GM21528 (cell line): ENCODE results near the gene AQP5.

Source experiments
- ATAC-seq: cut with Tn5 transposase; IDR thresholded peaks from one replicate; pipeline ENCODE4 v1.9.1; 2021; ENCODE audit warnings: mild to moderate bottlenecking, moderate library complexity; ENCODE audit not compliant: unreplicated experiment, low FRiP score

The AQP5 gene

DNA sequence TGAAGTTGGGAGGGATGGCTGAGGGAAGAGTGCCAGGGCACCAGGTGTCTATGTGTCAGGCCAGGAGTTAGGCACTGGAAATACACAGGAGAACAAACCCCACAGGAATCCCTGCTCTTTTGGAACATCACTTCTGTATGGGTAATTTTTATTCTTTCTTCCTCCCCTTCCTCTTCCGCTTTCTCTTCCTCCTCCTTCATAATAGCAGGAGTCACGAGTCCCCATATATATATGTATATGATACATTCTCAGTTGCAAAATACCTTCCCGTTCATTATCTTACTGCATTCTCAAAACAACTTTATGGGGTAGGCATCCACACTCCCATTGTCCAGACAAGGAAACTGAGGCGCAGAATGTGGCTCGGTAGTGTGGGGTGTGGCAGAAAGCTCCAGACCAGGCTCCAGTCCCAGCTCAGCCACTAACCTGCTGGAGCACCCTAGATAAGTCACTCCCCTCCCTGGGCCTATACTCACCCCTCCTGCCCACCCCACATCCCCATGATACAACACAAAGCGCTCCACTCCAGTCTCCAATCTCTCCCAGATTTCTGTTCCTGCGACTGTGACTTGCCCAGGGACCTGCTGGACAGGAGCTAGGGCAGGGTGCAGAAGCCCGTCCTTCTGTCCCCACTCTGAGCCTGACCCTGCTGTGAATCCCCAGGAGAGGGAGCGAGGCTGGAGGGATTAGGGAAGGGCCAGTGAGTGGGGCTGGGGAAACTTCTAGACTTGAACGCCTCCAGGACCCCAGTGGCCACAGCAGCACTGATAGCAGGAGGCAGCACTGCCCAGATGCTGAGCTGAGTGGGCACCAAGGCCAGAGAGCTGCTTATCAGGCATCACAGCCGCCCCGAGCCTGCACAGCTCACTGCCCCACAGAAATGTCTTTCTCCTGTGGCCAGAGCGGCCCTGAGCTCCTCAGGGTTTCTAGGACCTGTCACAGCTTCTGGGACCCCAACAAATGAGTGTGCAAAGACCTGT, 12.5 kb upstream of the AQP5 start:
- ATAC-seq = no peak

DNA sequence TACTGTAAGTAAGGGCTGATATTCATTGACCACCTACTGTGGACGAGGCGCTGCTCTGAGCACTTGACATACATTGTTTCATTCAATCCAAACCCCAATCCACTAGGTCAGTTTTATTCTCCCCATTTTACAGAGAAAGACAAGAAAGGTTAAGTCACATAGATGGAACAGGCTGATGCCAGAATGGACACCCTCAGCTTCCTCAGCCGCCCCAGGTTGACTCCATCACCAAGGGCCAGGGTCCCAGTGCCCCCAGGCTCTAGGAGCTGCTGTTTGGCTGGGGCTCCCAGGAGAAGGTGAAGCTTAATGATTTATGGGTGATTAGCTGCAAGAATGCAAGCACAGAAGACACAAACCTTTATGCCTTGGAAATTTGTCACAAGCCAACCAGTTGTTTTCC, 11.8 kb upstream of the AQP5 start:
- ATAC-seq = no peak

DNA sequence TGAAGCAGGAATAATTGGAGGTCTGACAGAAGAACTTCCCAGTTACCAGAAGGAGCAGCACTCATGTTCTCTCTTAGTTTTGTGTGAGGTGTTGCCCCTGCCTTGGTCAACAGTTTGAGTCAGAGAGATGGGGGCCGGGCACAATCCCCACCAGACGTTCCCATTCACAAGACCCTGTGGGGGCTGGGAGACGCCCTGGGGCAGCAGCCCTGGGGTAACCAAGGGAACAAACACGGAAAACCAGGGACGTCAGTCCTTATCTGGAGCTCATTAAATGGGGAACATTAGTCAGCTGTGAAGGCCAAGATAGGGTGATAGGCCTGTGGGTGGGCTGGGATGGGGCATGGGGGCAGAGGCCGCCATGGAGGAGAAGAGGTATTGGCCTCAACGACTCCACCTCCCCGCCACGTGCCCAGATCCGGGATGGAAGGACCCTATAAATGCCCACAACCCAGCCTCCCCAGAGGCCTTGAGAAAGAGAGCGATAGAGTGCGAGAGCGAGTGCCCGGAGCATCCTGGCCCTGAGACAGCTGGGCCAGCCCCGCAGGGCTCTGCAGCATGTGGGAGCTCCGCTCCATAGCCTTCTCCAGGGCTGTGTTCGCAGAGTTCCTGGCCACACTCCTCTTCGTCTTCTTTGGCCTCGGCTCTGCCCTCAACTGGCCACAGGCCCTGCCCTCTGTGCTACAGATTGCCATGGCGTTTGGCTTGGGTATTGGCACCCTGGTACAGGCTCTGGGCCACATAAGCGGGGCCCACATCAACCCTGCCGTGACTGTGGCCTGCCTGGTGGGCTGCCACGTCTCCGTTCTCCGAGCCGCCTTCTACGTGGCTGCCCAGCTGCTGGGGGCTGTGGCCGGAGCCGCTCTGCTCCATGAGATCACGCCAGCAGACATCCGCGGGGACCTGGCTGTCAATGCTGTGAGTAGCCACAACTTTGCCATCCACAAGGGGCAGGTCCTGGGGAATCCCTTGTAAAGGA, 11.1 kb upstream of the AQP5 start, which contains the start of gene AQP2:
AQP2 (plus strand) TSS at position 465 of the 979 bp plus-strand sequence; CDS start at position 559, 94 bp downstream.
- no peak for ATAC-seq

DNA sequence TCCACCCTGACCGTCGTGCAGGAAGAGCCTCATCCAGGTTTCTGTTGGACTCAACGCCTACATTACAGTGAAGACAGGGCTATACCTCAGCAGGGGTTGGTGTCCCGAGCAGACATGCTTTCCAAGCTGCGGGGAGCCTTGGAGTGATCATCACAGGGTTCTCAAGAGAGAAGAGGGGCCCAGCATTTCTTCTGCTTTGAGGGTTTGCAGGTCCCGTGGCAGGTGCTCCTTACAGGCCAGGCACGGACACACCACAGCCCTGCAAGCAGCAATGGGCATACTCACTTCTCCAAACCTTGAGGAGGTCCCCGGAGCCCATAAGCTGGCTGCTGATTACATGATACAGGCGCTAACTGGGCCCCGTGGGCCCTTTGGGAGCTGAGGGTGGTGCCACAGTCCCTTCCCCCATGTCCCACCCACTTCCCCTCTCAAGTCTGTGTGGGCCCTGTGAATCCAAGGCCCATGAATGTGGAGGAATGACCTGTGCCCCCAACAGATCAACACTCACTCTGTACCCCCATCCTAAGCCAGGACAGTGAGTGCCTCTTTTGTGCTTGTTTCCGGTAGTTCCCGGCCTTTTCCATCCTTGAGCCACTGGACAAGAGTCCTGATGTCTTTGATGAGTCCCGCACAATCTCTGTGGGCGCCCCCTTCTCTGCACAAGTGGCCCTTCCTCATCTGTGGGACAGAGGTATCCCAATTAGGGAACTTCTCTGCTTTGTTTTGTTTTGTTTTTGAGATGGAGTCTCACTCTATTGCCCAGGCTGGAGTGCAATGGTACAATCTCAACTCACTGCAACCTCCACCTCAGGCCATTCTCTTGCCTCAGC, 10.0 kb upstream of the AQP5 start:
- ATAC-seq = no peak

DNA sequence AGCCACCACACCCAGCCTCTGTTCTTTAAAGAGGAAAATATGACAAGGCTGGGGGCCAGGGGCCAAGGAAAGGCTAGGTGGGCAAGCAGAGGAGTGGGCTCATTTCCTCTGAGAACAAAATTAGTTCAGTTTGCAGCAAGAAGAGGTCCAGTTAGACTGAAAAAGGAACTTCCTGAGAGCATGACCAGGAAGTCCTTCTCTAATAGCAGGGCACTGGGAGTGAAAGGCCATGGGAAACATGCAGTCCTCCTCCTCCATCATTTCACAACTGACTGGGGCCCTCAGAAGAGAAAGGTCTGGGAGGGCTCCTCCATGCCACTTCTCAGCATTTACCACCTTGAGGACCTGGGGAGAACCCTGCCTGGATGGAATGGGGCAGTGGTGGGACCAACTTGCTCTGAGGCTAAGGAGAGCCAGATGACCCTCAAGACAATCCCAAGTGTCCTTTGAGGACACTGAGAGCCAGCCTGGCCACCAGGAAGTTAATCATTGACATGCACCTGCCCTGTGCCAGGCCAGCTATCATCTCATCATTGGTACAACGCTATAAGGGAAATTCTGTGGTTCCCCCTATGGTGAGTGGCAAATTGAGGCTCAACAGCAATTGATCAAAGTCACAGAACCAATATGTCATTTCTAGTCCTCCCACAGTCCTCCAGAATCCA, 9.1 kb upstream of the AQP5 start:
- ATAC-seq = no peak

DNA sequence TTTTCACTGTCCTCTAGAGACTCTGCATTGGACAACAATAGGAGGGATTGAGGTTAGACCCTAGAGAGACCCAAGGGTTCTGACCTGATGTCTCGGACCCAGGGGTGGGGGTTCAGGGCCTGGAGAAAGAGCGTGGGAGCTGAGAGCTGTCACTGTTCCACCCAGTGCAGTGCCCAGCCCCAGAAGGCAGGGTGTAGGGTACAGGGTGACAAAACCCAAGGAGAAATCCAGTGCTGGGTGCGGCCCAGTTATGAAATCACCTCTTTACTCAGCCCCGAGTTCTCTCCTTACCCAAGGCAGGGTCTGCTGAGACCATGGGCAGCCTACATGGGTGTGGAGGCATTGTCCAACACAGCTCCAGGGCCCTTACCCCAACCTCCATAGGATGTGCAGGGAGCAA, 8.5 kb upstream of the AQP5 start:
- ATAC-seq = no peak

DNA sequence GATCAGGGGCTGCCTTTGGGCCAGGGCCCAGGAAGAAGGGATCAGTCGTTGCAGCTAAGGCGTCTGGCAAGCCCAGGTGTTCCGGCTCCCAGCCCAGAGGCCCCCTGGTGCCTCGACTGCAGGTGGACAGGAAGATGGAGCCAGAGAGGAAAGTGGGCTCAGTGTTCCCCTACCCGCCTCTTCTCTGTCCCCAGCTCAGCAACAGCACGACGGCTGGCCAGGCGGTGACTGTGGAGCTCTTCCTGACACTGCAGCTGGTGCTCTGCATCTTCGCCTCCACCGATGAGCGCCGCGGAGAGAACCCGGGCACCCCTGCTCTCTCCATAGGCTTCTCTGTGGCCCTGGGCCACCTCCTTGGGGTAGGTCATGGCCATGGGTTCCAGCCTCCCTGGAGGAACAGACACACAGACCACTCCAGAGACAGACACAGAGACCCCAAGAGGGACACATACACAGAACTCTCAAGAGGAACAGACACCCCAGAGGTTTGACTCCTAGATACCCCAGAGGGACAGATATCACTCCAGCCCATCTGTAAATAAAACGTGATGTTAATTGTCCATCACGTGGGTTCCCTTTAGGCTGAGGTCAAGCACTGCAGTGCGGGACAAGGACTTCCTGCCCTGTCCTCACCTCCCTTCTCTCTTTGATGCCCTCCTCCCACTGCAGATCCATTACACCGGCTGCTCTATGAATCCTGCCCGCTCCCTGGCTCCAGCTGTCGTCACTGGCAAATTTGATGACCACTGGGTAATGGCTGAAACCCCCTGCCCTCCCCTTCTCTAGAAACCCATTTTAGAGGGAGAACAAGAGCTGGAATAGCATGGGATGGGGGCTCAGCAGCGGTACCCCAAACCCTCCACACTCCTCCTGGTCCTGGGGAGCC, 7.5 kb upstream of the AQP5 start:
- no peak for ATAC-seq

DNA sequence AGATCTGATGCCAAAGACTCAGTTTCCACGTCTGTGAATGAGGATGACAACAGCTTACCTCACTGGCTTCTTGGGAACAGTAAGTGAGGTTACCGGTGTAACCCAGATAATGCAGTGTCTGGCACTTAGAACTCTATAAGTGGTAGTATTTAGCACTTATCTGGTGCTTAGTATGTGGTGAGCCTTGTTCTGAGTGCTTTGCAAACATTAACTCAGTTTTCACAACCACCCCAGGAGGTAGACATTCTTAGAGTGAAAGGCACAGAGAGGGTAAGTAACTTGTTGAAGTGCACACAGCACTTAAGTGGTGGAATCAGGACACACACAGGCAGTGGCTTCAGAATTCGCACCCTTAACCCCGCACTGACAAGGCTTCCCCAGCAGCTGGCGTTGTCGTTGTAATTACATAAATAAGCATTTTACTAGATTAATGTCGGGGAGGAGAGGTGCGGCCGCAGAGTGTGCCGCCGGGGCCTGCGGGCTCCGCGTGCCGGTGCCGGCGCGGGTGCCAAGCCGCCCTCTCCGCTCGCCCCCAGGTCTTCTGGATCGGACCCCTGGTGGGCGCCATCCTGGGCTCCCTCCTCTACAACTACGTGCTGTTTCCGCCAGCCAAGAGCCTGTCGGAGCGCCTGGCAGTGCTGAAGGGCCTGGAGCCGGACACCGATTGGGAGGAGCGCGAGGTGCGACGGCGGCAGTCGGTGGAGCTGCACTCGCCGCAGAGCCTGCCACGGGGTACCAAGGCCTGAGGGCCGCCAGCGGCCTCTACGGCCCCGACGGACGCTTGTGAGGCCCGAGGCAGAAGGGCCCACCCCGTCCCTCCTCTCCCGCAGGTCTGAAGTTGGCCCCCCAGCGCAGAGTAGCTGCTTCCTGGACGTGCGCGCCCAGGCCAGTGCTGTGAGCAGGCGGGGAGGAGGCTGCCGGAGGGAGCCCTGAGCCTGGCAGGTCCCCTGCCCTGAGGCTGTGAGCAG, 6.5 kb upstream of the AQP5 start:
- no peak for ATAC-seq

DNA sequence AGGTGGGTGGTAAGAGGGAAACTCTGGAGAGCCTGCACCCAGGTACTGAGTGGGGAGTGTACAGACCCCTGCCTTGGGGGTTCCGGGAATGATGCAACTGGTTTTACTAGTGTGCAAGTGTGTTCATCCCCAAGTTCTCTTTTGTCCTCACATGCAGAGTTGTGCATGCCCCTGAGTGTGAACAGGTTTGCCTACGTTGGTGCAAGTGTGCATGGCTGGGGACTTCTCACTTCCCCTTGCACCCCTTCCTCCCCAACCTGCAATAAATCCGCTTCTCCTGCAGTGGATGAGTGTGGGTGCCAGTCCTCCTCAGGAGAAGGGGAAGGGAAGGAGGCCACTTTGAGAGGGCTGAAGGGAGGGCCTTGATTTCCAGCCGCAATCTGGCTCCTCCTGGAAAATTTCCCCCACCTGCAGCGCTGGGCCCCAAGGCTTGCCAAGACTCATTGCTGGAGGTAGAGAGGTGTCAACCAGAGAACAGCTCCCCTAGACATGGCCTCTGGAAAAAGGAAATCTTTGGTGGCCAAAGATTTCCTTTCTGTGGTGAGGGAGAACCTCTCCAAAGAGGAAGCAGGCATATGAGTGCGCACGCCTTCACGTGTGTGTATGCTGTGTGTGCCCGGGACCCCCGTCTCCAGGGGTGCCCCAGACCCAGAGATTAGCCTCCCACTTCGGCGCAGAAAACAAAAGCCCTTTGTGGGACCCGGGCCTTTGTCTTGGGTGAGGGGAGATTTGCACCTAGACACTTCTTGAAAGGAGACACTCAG, 5.6 kb upstream of the AQP5 start:
- ATAC-seq = no peak

DNA sequence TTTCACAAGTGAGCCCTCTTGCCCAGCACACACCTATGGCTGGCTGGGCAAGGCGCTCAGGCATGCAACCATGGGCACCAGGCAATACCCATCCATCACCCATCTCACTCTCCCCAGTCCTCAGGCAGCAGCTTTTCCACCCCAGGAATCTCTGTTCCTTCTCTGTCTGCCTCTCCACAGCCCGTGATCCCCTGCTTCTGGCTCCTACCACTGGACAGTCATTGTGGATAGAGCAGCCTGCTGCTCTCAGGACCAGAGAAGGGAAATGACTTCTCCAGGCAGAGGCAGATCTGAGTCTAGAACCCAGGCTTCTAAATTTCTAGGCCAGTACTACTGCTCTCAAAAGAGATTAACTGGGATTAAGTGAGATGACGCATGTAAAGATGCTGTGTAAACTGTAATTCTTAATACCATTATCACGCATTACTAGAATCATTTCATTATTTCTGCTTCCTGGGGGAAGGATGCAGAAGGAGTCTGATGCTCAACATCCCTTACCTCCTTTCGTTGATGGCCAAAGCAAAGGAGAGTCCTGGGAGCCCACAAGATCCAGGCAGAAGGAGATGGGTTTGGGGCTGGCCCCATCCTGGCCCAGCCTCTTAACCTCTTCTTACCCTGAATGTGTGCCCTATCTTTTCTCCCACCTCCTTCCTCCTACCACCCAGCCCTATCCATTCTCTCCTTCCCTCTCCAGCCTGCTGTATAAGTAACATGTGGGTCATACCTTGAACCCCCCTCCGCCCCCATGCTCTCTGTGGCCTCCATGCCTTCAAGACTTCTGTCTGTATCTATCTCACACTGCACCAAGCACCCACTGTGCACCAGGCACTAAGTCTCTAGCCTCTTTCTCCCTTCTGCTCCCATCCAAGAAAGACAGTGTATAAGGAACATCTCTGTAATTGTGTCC, 4.8 kb upstream of the AQP5 start:
- no peak for ATAC-seq

DNA sequence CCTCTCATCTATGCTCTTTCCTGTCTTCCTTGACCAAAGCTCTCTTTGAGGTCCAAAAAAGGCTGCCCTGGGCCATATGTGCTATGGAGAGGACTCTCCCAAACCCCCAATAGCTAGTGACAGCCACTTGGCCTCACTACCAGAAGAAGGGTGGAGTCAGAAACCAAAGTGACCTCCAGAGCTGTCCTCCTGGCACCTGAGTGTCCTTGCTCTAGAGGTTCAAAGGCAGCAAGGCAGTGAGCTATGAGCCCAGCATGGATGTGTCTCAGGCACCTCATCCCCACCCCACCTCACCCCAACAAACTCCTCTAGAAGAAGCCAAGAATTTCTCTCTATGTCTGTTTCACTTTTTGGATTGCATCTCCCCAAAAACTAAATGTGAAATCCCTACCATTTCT, 4.1 kb upstream of the AQP5 start:
- ATAC-seq = no peak

DNA sequence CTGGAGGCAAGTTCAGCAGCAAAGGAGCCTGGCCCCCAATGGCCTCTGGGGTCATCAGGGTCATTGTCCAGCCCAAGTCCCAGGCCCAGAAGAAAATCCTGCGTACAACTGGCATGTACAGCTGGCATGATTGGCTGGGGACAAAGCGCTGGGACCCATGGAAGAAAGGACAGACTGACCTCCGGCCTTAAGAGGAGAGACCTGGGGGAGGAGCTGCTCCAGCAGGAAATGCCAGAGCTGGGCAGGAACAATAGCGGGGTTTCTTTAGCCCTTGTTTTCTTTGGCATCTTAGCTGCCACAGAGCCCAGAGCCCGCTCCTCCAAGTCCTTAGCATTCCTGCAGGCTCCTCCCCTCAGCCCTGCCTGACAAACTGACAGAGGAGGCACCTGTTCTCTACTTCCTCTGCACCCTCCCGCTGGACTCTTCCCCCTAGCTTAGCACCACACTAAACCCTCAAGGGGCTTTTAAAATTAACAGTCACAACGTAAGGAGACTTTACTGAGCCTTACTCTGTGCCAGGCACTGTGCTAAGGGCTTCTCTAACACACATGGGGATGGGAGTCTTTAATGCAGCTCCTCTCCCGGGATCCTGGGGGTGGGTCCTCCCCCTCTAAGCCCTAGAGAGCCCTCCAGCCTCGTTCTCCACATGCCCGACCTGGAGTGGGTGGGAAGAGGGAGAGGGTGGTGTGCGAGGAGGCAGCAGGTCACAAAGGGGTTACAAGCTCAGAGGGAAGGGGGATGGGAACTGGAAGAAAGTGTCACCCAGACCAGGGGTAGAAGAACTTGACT, 1.8 kb upstream of the AQP5 start:
- ATAC-seq = no peak

DNA sequence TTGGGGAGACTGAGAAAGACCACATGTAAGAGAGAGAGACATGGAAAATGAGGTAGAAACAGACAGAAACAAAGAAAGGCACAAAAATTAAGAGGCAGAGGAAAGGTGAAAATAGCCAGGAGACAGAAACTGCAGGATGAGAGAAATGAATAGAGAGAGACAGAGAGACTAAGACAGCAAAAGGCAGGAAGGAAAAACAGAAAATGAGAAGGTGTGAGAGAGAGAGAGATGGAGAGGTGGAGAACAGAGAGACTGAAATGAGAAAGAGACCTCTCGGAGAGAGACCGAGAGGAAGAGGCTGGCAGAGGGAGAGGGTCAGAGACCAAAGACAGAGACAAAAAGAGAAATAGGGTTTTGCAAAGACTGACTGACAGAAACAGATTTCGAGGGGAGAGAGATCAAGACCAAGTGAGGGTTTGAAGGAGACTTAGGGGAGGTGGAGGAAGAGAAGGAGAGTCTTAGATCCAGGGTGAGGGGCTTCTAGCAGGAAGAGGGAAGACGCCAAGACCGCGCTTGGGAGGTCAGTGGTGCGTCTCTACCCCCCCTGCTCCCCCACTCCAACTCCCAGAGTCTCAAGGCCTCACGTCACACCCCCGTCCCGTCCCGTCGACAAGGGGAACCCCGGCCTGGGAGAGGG, 1.1 kb upstream of the AQP5 start:
- ATAC-seq = no peak

DNA sequence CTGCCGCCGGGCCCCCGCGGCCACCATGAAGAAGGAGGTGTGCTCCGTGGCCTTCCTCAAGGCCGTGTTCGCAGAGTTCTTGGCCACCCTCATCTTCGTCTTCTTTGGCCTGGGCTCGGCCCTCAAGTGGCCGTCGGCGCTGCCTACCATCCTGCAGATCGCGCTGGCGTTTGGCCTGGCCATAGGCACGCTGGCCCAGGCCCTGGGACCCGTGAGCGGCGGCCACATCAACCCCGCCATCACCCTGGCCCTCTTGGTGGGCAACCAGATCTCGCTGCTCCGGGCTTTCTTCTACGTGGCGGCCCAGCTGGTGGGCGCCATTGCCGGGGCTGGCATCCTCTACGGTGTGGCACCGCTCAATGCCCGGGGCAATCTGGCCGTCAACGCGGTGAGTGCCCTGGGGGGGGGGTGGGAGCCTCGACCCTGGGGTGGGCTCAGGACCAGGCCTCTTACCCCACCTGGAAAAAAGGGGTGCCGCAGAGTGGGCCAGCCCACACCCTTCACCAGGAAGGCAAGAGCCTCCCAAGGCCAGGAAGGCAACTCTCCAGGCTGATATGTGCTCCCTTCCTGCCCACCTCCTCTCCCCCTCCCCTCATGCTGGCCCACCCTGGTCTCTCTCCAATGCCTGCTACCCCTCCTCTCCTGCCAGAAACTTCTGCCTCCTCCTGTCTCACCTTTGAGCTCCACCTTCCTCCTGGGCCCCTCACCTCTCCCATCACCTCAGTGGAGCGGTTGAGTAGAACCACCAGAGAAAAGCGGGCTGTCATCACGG, 507 bp downstream of the AQP5 start:
- ATAC-seq = no peak
